Hematopoietic multipotent progenitor cell treated with erythropoietin and hydrocortisone succinate and interleukin-3 and kit ligand, for 6 days (in vitro differentiated cells): ENCODE measurements around the gene CDH23.

Experiments
- DNase-seq: peaks from one replicate; pipeline ENCODE4 v3.0.0-alpha.2; 2015

CDH23 gene

GRCh38 chr10:71543608-71544170 lies 147.0 kb downstream of the CDH23 start:
- no peak for DNase-seq

DNA sequence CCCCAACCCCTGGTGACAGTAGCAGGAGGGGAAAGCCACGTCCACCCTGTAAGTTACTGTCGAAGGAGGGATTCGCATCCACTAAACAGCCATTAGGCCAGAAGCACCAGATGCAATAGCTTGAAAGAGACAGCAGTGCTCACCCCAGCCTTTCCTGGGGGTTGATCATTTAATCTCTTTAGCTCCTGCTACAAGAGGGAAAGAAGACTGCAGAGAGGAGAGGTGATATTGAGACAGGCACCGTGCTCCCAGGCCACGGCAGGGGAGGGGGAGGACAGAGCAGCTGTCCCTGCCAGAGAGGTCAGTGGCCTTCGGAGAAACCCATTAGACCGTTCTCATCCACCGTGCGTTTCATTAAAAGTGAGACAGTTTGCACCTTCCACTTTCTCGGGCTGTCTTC lies 148.3 kb downstream of the CDH23 start:
- DNase-seq: no peak

DNA sequence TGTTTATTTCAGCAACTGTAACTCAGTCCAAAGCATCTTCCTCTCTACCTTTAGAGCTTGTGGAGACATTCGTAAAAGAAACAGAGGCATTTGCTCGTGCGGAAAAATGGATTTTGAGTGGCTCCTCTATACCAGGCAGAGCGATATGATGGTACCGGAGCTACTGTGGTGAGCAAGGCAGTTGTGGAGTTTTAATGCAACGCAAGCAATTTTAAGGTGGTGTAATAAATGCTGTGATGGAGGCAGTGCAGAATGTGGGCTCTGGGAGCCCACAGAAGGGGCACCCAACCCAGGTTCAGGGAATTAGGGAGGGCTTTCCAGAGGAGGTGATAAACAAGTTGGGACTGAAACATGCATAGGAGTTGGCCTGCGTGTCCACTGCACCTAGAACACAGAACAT lies 149.5 kb downstream of the CDH23 start:
- DNase-seq: no peak

- DNase-seq: no peak
These were observed 150.6 kb downstream of the CDH23 start for GRCh38 chr10:71547312-71547711.

GRCh38 chr10:71547876-71548846 lies 151.4 kb downstream of the CDH23 start:
- DNase-seq: peak; percentile 53

DNA sequence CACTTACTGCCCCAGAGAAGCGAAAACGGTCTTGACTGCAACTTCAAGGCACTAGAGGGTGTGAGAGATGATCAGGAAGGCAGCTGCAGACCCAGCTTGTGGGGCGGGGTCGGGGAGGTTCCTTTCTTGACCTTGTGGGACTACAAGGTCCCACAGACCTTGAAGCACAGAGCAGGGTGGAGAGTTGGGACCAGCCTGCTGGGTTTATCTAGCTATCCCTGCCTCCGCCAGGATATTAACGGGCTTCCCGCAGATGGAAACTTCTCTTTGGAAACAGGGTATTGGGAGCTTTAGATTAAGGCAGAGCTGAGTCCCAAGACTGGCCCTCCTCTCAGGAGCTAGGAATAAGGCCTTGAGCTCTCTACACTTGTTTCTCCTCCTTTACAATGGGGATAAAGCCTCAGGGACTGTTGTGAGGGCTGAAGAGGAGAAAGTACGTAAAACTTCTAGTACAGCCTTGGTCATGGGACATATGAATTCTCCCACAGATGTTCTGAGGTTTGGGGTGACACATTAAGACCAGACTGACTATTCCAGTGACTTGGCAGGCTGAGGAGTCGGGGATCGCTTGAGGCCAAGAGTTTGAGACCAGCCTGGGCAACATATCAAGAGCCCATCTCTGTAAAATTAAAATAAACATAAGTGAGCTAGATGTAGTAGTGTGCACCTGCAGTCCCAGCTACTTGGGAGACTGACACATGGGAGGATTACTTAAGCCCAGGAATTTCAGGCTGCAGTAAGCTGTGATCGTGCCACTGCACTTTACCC lies 153.2 kb downstream of the CDH23 start:
- DNase-seq: no peak

DNA sequence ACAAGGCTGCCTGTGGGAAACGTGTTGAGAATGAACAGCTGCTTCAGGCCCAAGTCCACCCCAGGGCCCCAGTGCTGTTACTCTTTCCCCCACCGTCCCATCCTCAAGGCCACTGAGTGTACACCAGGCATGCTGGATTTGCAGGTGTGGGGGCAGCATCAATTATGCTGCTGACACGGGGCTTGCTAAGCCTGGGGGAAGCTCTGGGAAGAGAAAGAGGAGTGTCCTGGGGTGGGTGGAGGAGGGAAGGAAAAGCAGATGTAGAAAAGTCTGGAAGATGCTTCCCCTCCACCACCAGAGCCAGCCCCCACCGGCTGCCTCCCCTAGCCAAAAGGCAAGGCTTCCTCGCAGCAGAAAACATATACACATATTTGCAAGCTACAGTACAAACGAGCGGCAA lies 153.9 kb downstream of the CDH23 start:
- no peak for DNase-seq

- DNase-seq: no peak
These were observed 155.2 kb downstream of the CDH23 start for GRCh38 chr10:71551970-71552369.

- no peak for DNase-seq
These were observed 156.7 kb downstream of the CDH23 start for GRCh38 chr10:71553432-71553831.

GRCh38 chr10:71554671-71555070 lies 158.0 kb downstream of the CDH23 start:
- DNase-seq: no peak

DNA sequence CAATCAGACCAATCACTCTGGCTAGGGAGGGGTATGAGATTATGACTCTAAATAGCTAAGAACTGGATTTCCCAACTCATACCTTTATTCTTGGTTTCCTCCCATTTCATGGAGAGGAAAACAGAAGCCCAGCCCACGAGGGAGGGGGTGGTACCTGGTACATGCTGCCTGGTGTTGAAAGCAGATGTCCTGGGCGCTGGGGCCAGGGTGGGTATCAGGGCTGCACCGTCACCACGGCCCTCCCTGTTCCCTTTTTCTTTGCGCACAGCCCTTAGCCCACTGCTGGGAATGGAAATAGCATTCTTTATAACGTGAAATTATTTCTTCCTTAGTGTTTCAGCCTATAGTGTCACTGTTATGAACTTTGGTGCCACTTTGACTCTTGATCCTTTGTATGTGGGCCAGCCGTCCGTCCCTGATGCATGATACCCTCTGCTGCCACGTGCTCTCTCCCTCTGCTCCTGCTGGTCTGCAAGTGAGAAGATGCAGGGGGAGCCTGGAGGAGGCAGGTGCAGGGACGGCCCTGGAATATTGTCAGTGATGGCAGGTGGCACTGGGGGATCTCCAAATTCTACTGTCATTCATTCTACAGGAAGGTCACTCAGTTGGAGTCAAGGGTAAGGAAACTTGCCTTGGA lies 158.5 kb downstream of the CDH23 start:
- DNase-seq: no peak

DNA sequence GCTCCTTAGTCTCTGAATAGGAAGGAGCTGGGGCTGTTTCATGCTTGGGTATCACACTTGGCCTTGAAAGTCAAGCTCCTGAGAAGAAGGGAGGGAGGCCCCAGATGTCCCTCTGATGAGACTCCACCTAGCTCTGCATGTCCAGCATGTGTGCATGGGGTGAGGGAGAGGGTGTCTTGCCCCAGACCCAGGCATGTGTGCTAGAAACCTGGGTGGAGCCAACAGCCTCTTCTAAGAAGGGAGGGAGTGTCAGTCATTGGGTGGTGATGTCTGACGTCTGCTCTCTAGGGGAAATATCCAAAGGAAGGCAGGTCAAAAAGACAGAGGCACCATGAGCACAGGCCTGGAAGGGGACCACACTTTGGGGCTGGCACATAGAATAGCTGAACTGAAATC lies 159.0 kb downstream of the CDH23 start:
- no peak for DNase-seq

DNA sequence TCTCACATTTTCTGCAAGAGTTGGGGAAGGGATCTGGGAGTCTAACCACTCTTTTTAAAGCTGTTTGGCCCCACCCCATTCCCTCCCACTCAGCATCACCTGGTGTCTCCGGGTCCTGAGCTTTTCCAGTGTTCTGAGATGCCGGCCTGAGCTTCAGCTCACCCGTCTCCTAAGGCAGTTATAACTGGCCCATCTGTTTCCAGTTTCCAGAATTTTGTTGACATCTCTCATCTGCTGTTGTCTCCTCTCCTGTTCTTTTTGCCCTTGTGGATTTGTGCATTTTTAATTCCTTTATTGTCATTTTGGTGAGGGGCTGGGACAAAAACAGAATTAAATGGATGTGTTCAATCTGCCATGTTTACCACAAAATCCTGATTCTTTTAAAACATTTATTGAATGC lies 162.3 kb downstream of the CDH23 start:
- no peak for DNase-seq

DNA sequence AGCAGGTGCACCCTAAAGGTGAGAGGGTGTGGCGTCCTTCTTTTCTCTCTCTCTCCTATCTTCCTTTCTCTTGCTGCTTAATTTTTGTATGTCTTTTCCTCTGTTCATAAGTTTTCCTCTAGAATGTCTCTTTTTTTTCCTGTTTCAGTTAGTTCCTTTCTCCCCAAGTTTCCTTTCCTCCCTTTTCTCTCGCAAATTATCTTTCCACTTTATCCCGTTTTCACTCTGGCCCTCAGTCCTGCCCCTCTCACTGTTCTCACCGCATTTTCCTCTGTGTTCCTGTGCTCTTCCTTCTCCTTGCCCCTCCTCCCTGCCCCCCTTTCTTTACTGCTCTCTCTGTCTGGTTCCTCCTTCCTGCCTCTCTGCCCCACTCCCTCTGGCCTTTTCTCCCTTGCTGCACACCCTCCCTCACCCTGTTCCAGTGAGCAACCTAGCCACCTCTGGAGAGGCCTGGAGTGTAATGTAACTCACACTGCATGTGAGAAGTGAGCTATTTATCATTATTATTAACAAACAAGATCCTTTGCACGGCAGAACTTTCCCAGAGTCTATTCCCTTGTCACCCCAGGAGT lies 164.4 kb downstream of the CDH23 start:
- no peak for DNase-seq

GRCh38 chr10:71562181-71562580 lies 165.5 kb downstream of the CDH23 start:
- DNase-seq: no peak

GRCh38 chr10:71562904-71563303 lies 166.2 kb downstream of the CDH23 start:
- no peak for DNase-seq

GRCh38 chr10:71564194-71564820 lies 167.6 kb downstream of the CDH23 start:
- DNase-seq: no peak

DNA sequence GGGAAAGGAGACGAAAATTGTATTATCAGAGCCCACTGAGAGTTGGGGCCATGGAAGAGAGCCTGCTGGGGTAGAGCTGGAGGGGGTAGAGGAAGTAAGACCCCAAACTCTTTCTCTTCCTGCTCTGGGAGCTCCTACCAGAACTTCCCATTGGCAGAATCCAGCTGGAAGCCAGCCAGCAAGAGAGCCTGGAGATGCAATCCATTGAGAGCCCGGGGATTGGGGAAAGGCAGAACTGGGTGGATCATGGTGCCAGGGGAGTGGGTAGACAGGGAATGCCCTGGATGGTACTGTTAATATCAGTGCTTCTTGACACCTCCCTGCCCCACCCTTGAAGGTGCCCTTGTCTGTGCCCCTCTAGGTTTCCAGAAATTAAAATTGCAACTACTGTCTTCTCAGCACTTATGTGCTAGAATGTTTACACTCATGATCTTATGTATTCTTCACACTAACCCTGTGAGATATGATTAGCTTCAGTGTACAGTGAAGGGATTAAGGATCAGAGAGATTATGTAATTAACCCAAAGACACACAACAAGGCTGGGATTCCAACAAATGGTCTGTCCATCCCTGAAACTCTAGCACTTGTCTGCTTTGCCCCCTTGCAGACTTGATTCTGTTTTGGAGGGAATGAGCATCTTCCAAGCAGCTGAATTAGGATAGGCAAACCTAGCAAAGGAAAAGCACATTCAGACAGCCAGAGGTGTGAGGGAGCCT lies 168.7 kb downstream of the CDH23 start:
- DNase-seq: no peak

- DNase-seq: no peak
These were observed 170.3 kb downstream of the CDH23 start for GRCh38 chr10:71567006-71567405.

GRCh38 chr10:71568896-71569492 lies 172.3 kb downstream of the CDH23 start:
- no peak for DNase-seq
